RPMI7951 (cell line): ENCODE data around the gene CSF1. TPM values are rescaled to one million over a fixed set of nuclear protein-coding genes. Genes with fewer than 3 reads are reported as not detected.

Experiments used
- DNase-seq: peaks from one replicate; pipeline ENCODE4 v3.0.0-alpha.2; 2012; ENCODE audit warnings: low read depth
- total RNA-seq: library from RNA; depleted of rRNA; stranded (reverse); fragments of >200 nt; shearing (Covaris generic); gene quantifications from 2 replicates; pipeline ENCODE4 v1.2.3, GENCODE V29; 2014

CSF1 gene
- total RNA-seq, 1 experiment from 2014 or later, result 35.4 TPM

DNA sequence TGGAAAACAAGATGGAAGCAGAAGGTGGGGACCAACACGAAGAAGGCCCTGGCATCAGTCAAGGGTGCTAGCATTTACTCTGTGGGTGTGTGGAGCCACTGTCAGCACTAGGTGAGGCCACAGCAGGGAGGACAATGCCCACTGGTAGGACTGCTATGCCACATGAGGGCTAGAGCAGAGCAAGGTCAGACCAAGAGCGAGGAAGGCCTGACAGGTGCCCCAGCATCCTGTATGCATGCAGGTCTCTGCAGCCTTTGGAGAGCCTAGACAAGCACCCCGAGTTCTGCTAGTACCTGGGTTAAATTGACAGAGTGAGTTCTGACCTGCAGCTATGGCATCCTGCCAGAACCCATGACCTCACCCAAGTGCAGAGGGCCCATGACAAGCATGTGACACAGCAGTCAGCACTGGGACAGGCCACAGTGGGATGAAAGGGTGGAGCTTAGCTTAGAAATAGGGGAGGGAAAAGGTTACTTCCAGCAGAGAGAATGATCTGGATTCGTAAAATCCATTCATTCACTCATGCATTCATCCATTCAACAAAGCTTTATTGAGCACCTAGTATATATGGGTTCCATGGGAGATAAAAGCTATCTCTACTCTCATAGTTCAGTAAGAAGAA is 9.0 kb upstream of the CSF1 start:
- peak; percentile 41 for DNase-seq

DNA sequence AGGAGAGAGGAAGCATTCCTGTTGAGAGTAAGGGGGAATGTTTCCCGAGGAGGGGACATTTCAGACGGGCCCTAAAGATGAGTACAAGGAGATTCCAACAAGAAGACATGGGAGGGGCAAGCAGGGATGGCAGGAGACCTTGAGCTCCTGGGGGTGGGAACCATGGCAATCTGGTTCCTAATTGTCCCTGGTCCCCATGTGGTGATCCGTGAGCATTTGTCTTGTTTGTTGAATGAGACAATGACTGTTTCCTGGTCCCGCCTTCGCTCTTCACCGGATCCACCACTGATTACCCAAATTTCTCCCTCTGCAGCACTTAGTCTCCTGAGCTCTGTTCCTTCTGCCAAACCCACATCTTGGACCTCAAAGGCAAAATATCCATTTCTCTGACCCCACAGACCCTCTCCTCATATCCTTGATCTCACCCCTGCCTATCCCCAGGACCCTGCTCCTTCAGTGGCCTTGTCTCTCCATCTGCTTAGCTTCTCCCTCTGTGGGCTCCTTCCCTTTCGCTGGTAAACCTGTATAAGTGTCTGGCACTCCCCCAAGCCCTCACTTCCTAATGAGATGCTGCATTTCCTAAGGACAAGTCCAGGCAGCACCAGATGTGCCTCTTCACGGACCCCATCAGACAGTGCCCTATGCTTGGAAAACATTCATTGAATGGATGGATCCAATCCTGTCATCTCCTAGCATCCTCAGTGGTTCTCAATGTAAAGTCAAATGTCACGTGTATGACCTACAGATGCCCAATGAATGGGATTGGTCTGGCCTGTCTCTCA is 8.3 kb upstream of the CSF1 start:
- DNase-seq, result no peak

DNA sequence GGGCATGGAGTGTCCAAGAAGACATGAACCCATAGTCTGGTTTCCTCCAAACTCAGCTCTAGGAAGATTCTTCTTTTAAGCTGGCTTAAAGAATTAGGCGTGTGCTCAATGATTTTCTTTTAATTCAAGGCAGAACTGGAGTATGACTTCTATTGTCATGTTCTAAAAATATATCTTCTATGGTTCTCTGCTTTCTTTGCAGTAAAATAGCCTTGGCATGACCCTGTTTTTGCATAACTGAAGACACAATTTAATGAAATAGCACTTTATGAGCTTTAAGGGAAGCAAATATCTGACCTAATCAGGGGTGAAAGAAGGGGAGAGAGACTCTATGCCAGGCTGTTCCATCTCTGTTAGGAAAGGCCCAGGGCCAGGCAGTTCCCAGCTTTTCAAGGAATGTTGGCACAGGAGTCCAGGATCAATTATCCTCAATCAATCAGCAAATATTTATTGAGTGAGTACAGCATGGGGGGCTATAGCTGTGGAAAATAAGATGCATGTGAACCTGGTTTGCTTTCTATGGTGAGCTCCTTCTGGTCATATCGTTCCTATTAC is 7.2 kb upstream of the CSF1 start:
- no peak for DNase-seq

DNA sequence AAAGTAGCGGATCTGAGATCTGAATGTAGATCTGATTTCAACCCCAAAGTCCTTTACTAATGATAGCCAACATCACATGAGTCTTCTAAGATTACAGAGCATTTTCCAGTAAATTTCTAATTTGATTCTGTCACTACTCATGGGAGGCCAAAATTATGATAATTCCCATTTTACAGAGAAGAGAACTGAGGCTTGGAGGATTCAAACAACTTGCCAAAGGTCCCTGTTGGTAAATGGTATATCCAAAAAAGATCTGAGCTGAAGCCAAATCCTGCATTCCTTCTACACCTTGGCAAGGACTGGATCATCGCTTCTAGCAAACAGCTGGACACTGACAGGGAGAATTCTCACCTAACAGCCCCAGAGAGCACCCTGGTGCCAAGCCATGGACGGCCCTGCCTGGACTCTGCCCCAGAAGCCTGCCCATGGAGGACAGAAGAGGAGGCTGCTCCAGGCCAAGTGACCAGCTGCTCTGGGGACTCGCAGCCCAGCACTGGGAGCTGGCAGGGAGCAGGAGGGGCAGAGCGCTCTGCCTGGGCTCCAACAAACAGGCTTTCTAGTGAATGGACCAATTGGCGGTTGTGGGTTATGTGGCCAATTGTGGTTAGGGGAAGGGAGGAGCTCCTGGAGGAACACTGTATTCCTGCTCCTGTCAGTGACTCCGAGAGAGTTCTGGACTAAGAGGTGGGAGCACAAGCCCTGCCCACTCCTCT is 6.4 kb upstream of the CSF1 start:
- peak; percentile 91 for DNase-seq

DNA sequence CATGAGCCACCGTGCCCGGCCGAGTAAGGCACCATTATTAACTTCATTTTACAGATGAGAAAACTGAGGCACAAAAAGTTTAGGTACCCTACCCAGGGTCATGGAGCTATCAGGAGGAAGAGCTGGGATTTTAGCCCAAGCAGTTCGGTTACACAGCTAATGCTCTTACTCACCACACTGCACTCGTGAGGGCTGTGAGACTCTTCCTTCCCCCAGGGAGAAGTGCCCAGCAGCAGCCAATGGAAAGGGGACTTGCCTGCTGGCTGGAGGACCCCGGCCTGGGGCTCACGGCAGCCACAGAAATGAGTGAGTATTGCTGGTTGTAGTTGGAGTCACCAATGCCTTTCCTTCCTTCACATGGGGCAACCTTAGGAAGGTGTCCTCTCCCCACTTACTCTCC is 5.2 kb upstream of the CSF1 start:
- DNase-seq, result no peak

DNA sequence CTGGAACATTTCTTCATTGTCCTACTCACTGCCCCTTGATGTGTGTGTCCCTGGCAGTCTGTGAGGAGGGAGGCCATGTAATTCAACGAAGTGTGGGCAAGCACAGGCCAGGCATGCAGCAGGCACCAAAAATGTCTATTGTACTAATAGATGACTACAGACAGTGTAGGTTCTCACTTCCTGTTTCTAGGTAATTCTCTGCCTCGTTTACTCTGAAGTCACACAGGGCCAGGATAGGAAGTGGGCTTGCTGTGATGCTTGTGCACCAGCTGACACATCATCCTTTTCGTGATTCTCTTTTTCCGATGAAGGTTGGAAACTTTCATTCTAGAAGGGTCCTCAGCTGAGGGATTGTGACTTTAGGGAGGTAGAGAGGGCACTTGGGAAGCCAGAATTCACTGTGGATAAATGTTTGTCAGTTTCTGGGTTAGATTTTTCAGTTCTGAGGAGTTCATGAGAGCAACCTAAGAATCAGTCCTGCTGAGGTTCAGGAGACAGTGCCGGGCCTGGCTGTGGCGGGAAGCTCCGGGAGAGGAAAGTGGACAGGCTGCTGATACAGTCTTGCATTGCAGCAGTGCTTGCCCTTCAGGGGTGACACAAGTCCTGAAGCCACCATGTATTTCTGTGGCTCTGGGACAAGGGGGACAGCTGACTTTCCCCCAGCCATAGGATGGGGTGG is 4.3 kb upstream of the CSF1 start:
- no peak for DNase-seq

DNA sequence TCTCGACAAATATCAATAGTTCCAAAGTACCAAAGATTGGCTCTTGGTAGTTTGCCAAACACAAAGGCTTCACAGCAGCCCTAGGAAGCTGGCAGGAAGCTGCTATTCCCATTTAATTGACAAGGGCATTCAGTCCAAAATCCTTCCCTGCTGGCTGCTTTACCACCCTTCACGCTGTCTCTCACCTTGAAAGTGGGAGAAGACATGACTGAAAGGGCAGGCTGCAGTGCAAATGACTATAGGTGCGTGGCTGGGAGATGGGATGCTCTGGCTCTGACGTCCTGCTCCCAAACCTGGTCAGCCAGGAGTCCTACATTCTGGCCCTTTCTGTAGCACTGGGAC is 3.8 kb upstream of the CSF1 start:
- no peak for DNase-seq

DNA sequence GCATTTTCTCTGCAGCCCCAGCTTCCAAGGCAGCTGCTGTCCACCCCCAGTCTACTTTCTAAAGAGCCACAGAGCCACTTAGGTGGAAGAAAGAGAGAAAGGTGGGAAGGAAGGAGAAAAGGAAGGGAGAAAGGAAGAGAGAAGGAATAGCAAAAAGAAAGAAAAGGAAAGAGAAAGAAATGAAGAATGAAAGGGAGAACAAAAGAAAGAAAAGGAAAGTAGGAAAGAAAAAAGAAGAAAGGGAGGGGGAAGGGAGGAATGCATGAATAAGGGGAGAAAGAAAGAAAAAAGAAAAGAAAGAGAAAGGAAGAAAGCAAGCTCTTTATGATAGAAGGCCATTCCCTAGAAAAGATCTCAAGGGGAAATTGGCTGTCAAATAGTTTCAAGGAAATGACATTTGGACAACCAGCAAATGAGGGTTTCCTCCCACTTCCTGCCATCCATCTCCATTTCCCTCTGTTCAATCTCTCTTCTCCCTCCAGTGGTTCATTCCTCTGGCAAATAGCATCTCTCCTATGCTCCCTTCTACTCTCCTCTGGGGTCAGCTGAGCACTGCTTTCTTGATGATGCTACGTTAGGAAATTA is 3.4 kb upstream of the CSF1 start:
- DNase-seq, result no peak

DNA sequence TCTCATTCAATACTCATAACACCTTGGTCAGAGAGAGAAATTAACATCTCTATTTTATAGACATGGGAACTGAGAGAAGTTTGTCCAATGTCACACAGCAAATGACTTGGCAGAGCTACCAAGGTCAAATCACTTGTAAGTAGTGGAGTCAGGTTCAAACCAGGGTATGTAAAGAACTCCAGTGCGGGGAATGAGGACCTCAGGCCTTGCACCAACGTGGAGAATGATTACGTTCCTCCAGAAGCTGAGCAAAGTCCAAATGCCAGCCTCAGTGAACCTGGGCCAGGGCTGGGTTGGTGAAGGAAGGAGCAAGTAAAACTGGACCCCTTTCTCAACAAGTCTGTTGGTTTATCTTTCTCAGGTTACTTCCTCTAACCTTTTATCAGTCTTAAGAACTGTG is 1.8 kb upstream of the CSF1 start:
- DNase-seq, result no peak

DNA sequence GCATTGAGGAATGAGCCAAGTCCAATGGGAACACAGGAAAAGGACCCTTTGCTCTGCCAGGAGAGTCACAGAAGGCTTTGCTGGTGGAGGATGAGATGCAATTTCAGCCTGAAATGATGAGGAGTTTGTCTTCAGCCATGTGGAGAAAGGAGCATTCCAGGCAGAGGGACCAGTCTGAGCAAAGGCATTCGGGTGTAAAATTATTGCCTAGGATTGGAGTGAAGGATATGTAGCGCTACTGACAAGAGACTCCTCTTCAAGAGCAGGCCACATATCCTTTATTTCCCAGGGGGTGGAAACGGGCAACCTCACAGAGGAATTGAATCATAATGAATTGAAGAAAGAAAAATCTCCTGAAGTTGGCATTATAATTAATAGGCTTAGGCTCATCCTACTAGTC is 1.1 kb upstream of the CSF1 start:
- DNase-seq, result no peak

DNA sequence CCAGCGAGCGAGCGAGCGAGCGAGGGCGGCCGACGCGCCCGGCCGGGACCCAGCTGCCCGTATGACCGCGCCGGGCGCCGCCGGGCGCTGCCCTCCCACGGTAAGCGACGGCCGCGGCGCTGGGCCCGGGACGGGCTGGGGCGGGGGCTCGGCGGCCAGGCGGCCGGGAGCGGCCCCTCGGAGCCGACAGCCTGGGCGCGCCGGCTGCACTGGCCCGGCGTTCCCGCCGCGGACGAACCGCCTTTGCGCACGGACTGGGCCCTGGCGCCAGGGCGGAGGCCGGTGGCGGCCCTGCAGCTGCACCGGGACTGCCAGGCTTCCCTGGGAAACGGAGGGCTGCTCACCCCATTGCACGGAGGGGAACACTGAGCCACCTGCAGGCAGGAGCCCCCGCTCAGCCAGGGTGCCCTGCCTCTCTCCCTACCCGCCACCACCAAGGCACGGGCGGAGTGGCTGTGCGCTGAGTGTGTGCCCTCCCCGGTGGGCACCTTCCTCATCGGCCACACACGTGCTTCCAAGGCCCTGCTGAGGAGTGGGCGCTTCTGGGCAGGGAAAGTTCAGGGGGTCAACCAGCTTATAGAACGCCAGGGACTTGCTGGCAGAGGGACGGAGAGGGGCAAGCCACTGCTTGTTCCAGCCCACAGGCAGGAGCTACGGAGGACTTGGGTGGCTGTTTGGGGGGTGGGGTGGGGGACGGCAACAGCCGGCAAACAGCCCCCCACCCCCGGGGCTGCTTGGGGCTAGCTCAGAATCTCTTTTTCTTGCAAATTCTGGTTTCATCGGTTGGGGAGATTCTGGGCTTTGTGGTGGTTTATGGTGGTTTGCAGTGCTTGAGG is 532 bp downstream of the CSF1 start:
- no peak for DNase-seq

DNA sequence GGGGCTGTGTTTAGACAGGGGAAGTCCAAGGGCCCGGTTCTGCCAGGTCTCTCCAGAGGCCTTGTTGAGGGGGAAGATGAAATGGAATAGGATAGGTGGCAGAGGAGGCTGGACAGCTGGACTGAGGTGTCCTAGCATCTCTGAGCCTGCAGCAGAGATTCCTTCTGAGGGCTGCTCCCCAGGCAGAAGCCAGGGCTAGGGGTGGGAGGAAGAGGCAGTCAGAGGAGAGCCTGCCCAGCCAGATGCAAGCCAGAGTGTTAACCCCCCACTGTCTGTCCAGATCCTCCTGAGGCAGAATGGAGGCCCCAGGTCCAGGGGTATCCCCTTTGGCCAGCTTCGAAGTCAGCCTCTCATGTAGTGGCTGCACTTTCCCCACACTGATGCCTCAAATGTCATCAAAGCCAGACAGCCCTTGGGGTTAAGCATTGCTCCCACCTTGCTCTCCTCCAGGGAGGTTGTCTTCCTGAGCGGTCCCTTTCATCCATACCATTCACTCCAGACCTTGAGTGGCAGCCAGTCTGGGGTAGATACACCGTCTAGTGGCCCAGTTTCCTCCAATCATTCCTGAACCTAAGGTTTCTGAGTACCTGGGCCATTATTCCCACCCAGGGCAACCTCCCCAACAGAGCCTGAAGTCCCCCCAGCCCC is 1.7 kb downstream of the CSF1 start:
- no peak for DNase-seq

DNA sequence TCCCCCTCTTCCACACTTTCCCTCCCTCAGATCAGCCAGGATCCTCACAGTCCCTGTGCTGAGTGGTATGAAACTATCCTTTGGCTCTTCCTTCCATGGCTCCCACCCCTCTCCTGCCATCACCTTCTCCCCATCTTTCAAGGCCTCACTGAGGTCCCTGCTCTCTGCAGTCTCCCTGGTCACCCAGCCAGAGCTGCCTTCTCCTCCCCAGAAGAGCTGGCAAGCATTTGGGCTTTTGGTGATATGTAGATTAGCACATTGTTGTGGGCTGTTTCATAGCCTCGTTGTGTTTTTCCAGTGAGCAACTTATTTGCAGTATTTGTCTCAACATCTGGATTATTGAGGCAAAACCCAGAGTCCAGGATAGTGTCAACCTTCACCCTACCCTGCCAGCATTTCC is 2.2 kb downstream of the CSF1 start:
- no peak for DNase-seq

DNA sequence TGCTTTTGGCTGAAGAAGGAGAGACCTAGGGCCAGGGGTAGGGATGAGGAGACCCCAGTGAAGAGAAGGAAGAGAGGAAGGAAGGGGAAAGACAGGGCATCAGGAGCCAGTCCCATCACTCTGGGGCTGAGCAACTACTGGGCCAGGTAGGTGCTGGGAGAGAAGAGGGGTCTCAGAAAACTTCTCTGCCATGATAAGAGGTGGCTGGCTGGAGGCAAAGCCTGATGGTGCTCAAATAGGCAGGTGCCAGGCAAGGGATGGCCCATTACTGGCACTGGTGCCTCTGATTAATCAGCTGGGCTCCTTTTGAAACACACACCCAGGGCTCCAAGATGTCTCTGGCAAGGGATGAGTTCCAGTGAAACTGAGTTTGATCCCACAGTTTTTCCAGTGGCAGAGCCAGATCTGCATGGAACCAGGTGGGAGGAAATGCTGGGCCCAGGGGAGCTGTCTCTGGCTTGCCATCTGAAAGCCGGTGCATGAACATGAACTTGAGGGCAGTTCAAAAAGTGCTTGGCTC is 2.8 kb downstream of the CSF1 start:
- no peak for DNase-seq

DNA sequence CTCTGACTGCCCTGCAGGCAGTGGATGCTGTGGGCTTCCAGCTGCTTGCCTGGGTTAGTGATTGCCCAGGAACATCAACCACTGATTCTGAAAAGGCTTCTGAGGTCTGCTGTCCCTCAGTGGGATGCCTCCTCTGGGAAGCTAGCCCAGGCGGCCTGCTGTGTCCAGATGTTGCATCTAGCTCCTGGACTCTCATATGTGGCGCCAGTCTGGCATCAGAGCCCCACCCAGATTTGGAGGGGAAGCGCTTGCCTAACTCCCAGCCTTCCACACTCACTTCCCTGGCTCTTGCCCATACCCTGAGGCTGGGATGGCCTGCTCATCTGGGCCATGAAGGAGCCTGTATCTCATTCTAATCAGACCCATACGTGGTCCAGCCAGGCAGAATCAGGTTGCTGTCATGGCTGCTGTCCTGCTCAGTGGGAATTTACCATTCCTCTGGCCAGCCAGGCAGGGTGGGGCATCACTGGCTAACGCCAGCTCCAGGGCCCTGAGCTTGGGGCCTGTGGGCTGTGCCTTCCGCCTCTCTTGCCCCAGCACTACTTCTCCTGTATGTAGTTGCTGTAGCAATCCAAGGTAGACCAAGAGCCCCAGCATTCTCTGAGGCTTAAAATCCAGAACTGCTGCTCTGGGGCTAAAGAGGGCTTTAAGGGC is 4.1 kb downstream of the CSF1 start:
- DNase-seq, result peak; percentile 98

DNA sequence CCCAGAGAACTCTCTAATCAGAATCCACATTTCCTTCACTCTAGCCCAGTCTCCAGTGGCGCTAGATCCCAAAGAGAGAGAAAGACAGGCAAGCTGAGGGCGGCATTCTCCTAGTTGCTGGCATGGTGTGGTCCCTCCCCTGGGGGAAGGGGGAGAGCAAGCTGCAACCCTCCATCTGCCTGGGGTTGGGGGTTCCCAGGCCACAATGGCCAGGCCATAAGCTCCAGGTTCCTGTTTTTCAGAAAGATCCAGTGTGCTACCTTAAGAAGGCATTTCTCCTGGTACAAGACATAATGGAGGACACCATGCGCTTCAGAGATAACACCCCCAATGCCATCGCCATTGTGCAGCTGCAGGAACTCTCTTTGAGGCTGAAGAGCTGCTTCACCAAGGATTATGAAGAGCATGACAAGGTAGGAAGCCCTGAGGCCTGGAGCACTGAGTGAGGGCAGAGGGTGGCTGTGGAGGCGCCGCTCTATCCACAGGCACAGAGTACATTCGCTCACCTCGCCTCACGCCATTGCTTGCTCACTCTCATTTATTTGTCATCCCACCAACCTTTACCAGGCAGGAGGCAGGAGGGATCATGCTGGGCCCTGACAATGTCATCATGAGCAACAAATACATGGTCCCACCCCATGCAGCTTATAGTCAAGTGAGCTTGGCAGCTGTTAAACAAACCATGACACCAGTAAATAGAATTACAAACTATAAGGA is 6.6 kb downstream of the CSF1 start:
- no peak for DNase-seq

DNA sequence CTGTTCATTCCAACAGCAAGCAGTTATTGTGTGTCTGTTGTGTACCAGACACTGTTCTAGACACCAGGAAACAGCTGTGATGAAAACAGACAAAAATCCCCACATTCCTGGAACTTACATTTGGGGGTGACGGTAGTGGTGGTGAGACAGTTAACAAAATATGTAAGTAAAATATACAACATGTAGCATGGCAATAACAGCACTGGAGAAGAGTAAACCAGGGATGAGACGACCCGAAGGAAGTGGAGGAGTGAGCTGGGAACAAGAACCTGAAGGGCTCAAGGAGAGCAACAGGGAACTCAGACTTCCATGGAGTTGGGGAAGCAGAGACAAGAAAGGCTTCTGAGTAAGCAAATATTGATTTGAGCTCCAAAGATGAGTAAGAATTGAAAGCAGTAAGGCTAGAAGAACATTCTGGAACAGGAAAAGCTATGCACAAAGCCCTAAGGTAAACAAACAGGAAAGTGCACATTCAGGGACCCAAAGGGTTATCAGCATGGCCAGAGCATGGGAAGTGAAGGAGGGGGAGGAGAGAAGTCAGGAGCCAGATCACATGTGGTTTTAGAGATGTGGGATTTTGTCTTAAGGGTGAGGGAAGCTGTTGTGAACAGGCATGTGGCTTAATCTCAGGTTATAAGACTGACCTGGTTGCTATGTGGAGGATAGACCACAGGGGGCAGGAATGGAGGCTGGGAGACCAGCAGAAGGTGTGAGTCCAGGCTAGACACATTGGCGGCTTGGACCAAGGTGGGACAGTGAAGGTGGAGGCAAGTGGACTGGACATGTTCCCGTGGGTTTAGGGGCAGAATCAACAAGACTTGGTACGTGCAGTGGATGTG is 7.3 kb downstream of the CSF1 start:
- DNase-seq, result no peak

DNA sequence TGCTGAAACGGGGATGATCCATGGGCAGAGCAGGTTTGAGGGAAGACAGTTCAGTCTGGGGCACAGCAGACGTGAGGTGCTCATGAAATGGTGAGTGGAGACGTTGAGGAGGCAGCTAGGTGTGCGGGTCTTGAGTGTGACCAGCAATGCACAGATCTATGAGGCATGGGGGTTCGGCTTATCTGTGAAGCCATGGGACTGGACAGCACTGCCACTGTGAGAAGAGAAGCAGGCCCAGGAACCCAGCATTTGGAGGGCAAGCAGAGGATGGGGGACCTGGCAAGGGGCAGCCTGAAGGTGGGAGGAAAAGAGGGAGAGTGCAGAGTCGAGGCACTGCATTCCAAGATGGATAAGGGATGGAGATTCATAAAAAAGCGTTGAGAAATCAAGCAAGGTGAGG is 8.0 kb downstream of the CSF1 start:
- no peak for DNase-seq
